ENCODE measurements around the gene PTPN9.
"Not testable (repeated sequence)": the region's sequence is repeated elsewhere in the genome, so short reads cannot be mapped to it uniquely, and the experiment has no call there.

DNA sequence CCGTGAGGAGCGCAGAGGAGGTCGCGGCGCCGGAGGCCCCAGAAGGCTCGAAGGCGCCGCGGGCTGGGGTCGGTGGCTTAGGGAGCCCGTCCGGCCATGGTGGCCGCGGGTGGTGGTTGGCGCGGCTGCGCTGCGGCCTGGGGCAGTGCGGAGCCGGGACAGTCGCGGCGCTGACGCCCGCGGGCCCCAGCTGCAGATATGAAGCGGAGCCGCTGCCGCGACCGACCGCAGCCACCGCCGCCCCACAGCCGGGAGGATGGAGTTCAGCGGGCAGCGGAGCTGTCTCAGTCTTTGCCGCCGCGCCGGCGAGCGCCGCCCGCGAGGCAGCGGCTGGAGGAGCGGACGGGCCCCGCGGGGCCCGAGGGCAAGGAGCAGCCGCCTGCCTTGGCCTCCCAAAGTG lies 98.7 kb downstream of the PTPN9 start:
- not testable (repeated sequence) for TF ChIP-seq SMC3 (IDR thresholded peaks at IDR 0.05; ENCODE audit: borderline replicate concordance, low read length); MXI1 (IDR thresholded peaks at IDR 0.05; ENCODE audit: low read depth, low read length); POLR2A (IDR thresholded peaks at IDR 0.05; ENCODE audit: low read depth, low read length); JUNB (IDR thresholded peaks at IDR 0.05); CBX5 (IDR thresholded peaks at IDR 0.05; ENCODE audit: low read depth)
